ENCODE data around the gene RANBP10. TPM values are rescaled to one million over a fixed set of nuclear protein-coding genes. Genes with fewer than 3 reads are reported as not detected.

Gene RANBP10
- polyA plus RNA-seq, 2 donors: 8.4 to 10.2 TPM

DNA sequence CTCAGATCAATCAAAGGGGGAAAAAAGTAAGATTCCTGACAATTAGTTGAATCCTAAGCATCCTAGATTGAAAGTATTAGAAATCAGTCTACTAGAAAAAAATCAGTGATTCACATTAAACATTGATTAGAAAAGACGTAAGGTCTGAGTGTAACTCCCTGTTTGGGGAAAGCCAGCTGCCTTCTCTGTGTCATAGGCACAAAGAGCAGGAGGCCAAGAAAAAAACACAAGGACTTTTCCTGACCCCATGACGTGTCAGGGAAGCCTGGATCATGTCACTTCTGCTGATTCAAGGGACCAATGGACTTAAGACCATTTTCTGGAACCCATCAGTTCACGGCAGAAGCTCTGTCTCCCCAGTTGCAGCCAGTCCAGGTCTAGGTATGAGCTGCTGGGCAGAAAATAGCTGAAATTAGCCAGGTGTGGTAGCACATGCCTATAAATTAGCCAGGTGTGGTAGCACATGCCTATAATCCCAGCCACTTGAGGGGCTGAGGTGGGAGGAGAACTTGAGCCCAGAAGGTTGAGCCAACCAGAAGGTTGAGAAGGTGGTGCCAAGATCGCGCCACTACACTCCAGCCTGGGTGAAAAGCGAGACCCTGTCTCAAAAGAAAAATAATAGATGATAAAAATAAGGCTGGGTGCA is 35.9 kb downstream of the RANBP10 start:
- peaks cover 0 to 7% of the 10 kb centered on the region in 2 donors for H3K4me1 ChIP-seq (ENCODE audit: control insufficient read depth in 2 of 2, insufficient read depth in 2 of 2, low read length in 1 of 2)
- 93 to 95% methylated on average over 6 of the region's 6 CpGs for WGBS, 2 donors
- no peak overlapping the region for H3K4me3 ChIP-seq (ENCODE audit: low read depth in 1 of 2, low read length in 2 of 2)
- H3K36me3 ChIP-seq (ENCODE audit: control insufficient read depth in 2 of 2, insufficient read depth in 2 of 2, low read length in 1 of 2): peaks cover 0 to 7% of the 10 kb centered on the region in 2 donors
- no peaks in the 10 kb centered on the region for H3K27me3 ChIP-seq (ENCODE audit: control insufficient read depth in 1 of 2, insufficient read depth in 2 of 2, low read length in 2 of 2)
- H3K9me3 ChIP-seq (ENCODE audit: control insufficient read depth in 2 of 2, insufficient read depth in 1 of 2, low read depth in 1 of 2, low read length in 1 of 2): no peaks in the 10 kb centered on the region
- H3K27ac ChIP-seq (ENCODE audit: low read depth in 2 of 2, low read length in 1 of 2): no peak overlapping the region

DNA sequence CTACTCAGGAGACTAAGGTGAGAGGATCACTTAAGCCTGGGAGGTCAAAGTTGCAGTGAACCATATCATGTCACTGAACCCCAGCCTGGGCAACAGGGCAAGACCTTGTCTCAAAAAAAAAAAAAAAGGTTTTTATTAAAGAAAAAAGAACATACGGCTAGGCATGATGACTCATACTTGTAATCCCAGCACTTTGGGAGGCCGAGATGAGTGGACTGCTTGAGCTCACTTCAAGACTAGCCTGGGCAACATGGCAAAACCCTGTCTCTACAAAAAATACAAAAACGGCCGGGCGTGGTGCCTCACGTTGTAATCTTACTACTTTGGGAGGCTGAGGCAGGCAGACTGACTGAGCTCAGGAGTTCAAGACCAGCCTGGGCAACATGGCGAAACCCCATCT is 38.4 kb downstream of the RANBP10 start:
- Histone ChIP-seq H3K4me1 (ENCODE audit: control insufficient read depth in 2 of 2, insufficient read depth in 2 of 2, low read length in 1 of 2) (peaks cover 0 to 3% of the 10 kb centered on the region in 2 donors), H3K9me3 (ENCODE audit: control insufficient read depth in 2 of 2, insufficient read depth in 1 of 2, low read depth in 1 of 2, low read length in 1 of 2) (no peaks in the 10 kb centered on the region), H3K4me3 (ENCODE audit: low read depth in 1 of 2, low read length in 2 of 2) (no peak overlapping the region), H3K36me3 (ENCODE audit: control insufficient read depth in 2 of 2, insufficient read depth in 2 of 2, low read length in 1 of 2) (peaks cover 0 to 7% of the 10 kb centered on the region in 2 donors), H3K27me3 (ENCODE audit: control insufficient read depth in 1 of 2, insufficient read depth in 2 of 2, low read length in 2 of 2) (no peaks in the 10 kb centered on the region), H3K27ac (ENCODE audit: low read depth in 2 of 2, low read length in 1 of 2) (no peak overlapping the region)
- WGBS, 2 donors: 55 to 67% methylated on average over 7 of the region's 7 CpGs

DNA sequence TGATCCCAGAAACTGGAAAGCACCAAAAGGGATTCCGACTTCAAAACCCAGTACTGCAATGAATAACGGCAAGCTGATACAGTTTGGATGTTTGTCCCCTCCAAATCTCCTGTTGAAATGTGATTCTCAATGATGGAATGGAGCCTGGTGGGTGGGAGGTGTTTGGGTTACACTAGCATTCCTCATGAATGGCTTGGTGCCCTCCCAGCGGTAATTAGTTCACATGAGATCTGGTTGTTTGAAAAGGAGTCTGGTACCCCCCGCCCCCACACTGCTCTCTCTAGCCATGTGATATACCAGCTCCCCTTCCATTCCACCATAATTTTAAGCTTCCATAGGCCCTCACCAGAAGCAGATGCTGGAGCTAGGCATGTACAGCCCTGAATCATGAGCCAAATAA is 40.1 kb downstream of the RANBP10 start:
- Histone ChIP-seq H3K36me3 (ENCODE audit: control insufficient read depth in 2 of 2, insufficient read depth in 2 of 2, low read length in 1 of 2) (peaks cover 0 to 7% of the 10 kb centered on the region in 2 donors), H3K4me3 (ENCODE audit: low read depth in 1 of 2, low read length in 2 of 2) (no peak overlapping the region), H3K27ac (ENCODE audit: low read depth in 2 of 2, low read length in 1 of 2) (no peak overlapping the region), H3K9me3 (ENCODE audit: control insufficient read depth in 2 of 2, insufficient read depth in 1 of 2, low read depth in 1 of 2, low read length in 1 of 2) (no peaks in the 10 kb centered on the region), H3K27me3 (ENCODE audit: control insufficient read depth in 1 of 2, insufficient read depth in 2 of 2, low read length in 2 of 2) (no peaks in the 10 kb centered on the region), H3K4me1 (ENCODE audit: control insufficient read depth in 2 of 2, insufficient read depth in 2 of 2, low read length in 1 of 2) (peaks cover 0 to 6% of the 10 kb centered on the region in 2 donors)
- 92% methylated on average over 4 of the region's 4 CpGs for WGBS, 2 donors

DNA sequence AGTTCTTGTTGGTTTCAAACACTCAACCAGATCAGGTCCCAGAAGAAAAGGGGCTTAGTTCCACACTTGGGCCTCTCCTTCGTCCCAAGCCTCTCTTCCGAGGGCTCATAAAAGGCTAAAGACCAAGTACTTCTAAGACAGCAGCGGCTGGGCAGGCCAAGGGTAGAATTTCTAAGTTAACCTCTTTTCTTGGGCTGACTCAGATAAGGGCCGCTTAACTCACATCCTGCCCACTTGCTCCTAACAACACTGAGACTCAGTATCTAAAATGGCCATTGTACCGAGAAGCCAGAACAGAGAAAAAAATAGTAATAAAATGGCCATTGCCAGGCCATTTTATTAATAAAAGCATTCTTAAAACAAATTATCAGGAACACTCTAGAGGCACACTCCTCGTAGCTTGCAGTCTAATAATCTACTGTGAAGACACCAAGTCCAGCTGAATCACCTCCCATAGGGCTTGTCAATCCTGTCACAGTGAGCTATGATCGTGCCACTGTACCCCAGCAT is 42.1 kb downstream of the RANBP10 start:
- no peak overlapping the region for H3K4me3 ChIP-seq (ENCODE audit: low read depth in 1 of 2, low read length in 2 of 2)
- WGBS, 2 donors: 93 to 97% methylated on average over 7 of the region's 7 CpGs
- H3K9me3 ChIP-seq (ENCODE audit: control insufficient read depth in 2 of 2, insufficient read depth in 1 of 2, low read depth in 1 of 2, low read length in 1 of 2): no peaks in the 10 kb centered on the region
- no peak overlapping the region for H3K27ac ChIP-seq (ENCODE audit: low read depth in 2 of 2, low read length in 1 of 2)
- peaks cover 0 to 12% of the 10 kb centered on the region in 2 donors for H3K4me1 ChIP-seq (ENCODE audit: control insufficient read depth in 2 of 2, insufficient read depth in 2 of 2, low read length in 1 of 2)
- no peaks in the 10 kb centered on the region for H3K27me3 ChIP-seq (ENCODE audit: control insufficient read depth in 1 of 2, insufficient read depth in 2 of 2, low read length in 2 of 2)
- peaks cover 0 to 8% of the 10 kb centered on the region in 2 donors for H3K36me3 ChIP-seq (ENCODE audit: control insufficient read depth in 2 of 2, insufficient read depth in 2 of 2, low read length in 1 of 2)

DNA sequence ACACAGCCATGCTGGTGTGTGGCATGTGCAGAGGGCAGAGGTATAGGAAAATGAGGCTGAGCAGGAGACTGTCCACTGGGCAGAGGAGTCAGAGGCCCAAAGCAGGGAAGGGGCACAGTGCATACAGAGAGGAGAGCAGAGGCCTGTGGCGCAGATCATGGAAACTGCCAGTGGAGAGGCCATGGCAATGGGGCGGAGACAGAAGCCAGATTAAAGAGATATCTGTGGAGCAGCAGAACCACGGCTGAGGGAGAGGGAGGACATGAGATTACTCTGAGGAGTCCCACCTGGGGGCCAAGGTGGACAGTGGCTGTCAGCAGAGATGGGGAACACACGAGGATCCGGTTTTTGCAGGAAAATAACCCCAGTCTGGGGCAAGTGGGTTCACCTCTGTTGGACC is 43.3 kb downstream of the RANBP10 start:
- no peaks in the 10 kb centered on the region for H3K27me3 ChIP-seq (ENCODE audit: control insufficient read depth in 1 of 2, insufficient read depth in 2 of 2, low read length in 2 of 2)
- peaks cover 0 to 10% of the 10 kb centered on the region in 2 donors for H3K36me3 ChIP-seq (ENCODE audit: control insufficient read depth in 2 of 2, insufficient read depth in 2 of 2, low read length in 1 of 2)
- H3K4me3 ChIP-seq (ENCODE audit: low read depth in 1 of 2, low read length in 2 of 2): no peak overlapping the region
- H3K4me1 ChIP-seq (ENCODE audit: control insufficient read depth in 2 of 2, insufficient read depth in 2 of 2, low read length in 1 of 2): peaks cover 0 to 12% of the 10 kb centered on the region in 2 donors
- H3K27ac ChIP-seq (ENCODE audit: low read depth in 2 of 2, low read length in 1 of 2): peak overlapping the region; percentile 37 to 51
- WGBS, 2 donors: 89 to 96% methylated on average over 5 of the region's 5 CpGs
- H3K9me3 ChIP-seq (ENCODE audit: control insufficient read depth in 2 of 2, insufficient read depth in 1 of 2, low read depth in 1 of 2, low read length in 1 of 2): no peaks in the 10 kb centered on the region

DNA sequence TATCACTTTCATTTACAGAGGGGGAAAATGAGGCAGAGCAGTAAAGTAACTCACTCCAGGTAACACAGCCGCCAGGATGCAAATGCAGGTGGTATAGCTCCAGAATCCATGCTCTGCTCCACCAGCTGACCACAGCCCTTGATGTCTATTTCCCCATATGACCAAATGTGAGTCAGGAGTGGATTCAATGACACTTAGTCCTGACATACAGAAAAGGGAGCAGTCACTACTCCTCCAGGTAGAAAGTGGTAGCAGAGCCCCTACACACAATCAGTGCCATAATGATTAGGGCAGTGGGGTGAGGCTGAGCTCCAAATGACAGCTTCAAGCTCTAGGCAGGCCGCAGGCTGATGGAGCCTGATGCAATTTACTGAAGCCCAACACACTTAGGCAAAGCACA is 44.0 kb downstream of the RANBP10 start:
- peak overlapping the region; percentile 37 to 51 for H3K27ac ChIP-seq (ENCODE audit: low read depth in 2 of 2, low read length in 1 of 2)
- 86 to 93% methylated on average over 2 of the region's 2 CpGs for WGBS, 2 donors

DNA sequence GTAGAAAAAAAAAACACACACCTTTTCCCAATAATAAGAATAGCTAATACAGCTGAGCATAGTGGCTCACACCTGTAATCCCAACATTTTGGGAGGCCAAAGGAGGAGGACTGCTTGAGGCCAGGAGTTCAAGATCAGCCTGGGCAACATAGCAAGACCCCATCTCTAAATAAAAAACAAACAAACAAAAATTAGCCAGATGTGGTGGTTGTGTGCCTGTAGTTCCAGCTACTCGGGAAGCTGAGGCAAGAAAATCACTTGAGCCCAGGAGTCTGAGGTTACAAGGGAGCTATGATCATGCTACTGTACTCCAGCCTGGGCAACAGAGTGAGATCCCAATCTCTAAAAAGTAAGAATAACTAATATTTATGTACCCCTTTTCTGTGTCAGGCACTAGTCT is 44.4 kb downstream of the RANBP10 start:
- H3K4me1 ChIP-seq (ENCODE audit: control insufficient read depth in 2 of 2, insufficient read depth in 2 of 2, low read length in 1 of 2): peaks cover 0 to 12% of the 10 kb centered on the region in 2 donors
- peaks cover 0 to 10% of the 10 kb centered on the region in 2 donors for H3K36me3 ChIP-seq (ENCODE audit: control insufficient read depth in 2 of 2, insufficient read depth in 2 of 2, low read length in 1 of 2)
- no peaks in the 10 kb centered on the region for H3K9me3 ChIP-seq (ENCODE audit: control insufficient read depth in 2 of 2, insufficient read depth in 1 of 2, low read depth in 1 of 2, low read length in 1 of 2)
- no peak overlapping the region for H3K27ac ChIP-seq (ENCODE audit: low read depth in 2 of 2, low read length in 1 of 2)
- no peak overlapping the region for H3K4me3 ChIP-seq (ENCODE audit: low read depth in 1 of 2, low read length in 2 of 2)
- no peaks in the 10 kb centered on the region for H3K27me3 ChIP-seq (ENCODE audit: control insufficient read depth in 1 of 2, insufficient read depth in 2 of 2, low read length in 2 of 2)
- WGBS, 2 donors: 93% methylated on average over 1 of the region's 1 CpG

More for the DNA sequence above, 44.0 kb downstream of the RANBP10 start:
- Histone ChIP-seq H3K27me3 (ENCODE audit: control insufficient read depth in 1 of 2, insufficient read depth in 2 of 2, low read length in 2 of 2) (no peaks in the 10 kb centered on the region), H3K36me3 (ENCODE audit: control insufficient read depth in 2 of 2, insufficient read depth in 2 of 2, low read length in 1 of 2) (peaks cover 0 to 10% of the 10 kb centered on the region in 2 donors), H3K9me3 (ENCODE audit: control insufficient read depth in 2 of 2, insufficient read depth in 1 of 2, low read depth in 1 of 2, low read length in 1 of 2) (no peaks in the 10 kb centered on the region), H3K4me1 (ENCODE audit: control insufficient read depth in 2 of 2, insufficient read depth in 2 of 2, low read length in 1 of 2) (peaks cover 0 to 12% of the 10 kb centered on the region in 2 donors), H3K4me3 (ENCODE audit: low read depth in 1 of 2, low read length in 2 of 2) (no peak overlapping the region)

DNA sequence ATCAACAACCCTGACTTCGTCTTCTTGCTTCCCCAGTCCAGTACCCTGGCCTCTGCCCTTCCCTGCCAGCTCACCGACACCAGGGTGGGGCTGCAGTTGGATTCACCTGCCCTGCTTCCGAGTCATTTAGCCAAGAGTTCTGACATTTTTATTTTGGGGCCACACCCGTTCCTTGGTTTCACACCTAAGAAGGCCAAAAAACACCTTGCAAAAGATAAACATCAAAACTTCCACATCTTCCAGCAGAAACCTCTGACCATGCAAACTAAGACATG is 45.5 kb downstream of the RANBP10 start:
- peaks cover 0 to 10% of the 10 kb centered on the region in 2 donors for H3K36me3 ChIP-seq (ENCODE audit: control insufficient read depth in 2 of 2, insufficient read depth in 2 of 2, low read length in 1 of 2)
- no peak overlapping the region for H3K4me3 ChIP-seq (ENCODE audit: low read depth in 1 of 2, low read length in 2 of 2)
- peak overlapping the region; percentile 42 to 77 for H3K27ac ChIP-seq (ENCODE audit: low read depth in 2 of 2, low read length in 1 of 2)
- no peaks in the 10 kb centered on the region for H3K9me3 ChIP-seq (ENCODE audit: control insufficient read depth in 2 of 2, insufficient read depth in 1 of 2, low read depth in 1 of 2, low read length in 1 of 2)
- no peaks in the 10 kb centered on the region for H3K27me3 ChIP-seq (ENCODE audit: control insufficient read depth in 1 of 2, insufficient read depth in 2 of 2, low read length in 2 of 2)
- WGBS, 2 donors: 56 to 61% methylated on average over 4 of the region's 4 CpGs
- peaks cover 0 to 12% of the 10 kb centered on the region in 2 donors for H3K4me1 ChIP-seq (ENCODE audit: control insufficient read depth in 2 of 2, insufficient read depth in 2 of 2, low read length in 1 of 2)

DNA sequence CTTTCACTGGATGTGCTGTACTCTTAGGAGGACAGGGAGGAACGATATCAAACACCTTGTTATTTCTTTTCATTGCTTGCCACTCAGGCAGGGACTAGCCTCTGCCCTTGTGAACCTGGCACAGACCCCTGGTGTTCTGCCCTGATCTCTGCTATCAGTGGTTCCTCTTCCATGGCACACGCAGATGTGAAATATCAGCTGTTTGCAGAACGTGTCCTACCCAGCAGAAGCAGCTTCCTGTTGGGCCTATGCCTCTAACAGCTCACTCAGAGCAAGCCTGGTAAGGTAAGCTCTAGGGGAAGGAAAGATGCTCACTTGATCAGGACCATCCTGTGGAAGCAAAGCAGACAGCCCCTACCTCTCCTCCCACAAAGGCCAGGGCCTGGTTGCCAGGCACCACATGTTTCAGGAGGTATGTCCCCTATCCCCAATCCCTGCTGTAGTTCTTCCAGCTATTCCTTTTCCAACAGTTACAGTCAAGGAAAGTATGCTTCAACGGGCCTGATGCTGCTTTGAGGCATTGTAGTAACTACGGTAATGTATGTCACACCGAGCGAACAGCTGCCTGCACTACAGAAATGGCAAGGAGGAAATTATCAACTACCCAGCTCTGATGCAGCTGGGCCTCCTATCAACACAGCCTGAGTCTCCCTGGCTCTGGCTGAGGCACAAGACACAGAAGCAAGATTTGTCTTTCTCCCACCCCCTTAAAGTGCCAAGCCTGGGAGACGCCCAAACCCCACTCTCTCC is 46.0 kb downstream of the RANBP10 start:
- H3K4me1 ChIP-seq (ENCODE audit: control insufficient read depth in 2 of 2, insufficient read depth in 2 of 2, low read length in 1 of 2): peaks cover 0 to 12% of the 10 kb centered on the region in 2 donors
- no peaks in the 10 kb centered on the region for H3K27me3 ChIP-seq (ENCODE audit: control insufficient read depth in 1 of 2, insufficient read depth in 2 of 2, low read length in 2 of 2)
- WGBS, 2 donors: 67 to 72% methylated on average over 8 of the region's 8 CpGs
- H3K27ac ChIP-seq (ENCODE audit: low read depth in 2 of 2, low read length in 1 of 2): peak overlapping the region; percentile 32 to 69
- peaks cover 0 to 10% of the 10 kb centered on the region in 2 donors for H3K36me3 ChIP-seq (ENCODE audit: control insufficient read depth in 2 of 2, insufficient read depth in 2 of 2, low read length in 1 of 2)
- no peak overlapping the region for H3K4me3 ChIP-seq (ENCODE audit: low read depth in 1 of 2, low read length in 2 of 2)
- H3K9me3 ChIP-seq (ENCODE audit: control insufficient read depth in 2 of 2, insufficient read depth in 1 of 2, low read depth in 1 of 2, low read length in 1 of 2): no peaks in the 10 kb centered on the region

Measured in esophagus (tissue), 2 donors.